ENCODE results near the gene FASTKD3. TPM values are rescaled to one million over a fixed set of nuclear protein-coding genes. Genes with fewer than 3 reads are reported as not detected.
A peak's percentile ranks its signal among the peaks of the same experiment; 100 is the strongest.

FASTKD3 gene
- total RNA-seq, 1 donor from 2014 or later, result 9.4 TPM

DNA sequence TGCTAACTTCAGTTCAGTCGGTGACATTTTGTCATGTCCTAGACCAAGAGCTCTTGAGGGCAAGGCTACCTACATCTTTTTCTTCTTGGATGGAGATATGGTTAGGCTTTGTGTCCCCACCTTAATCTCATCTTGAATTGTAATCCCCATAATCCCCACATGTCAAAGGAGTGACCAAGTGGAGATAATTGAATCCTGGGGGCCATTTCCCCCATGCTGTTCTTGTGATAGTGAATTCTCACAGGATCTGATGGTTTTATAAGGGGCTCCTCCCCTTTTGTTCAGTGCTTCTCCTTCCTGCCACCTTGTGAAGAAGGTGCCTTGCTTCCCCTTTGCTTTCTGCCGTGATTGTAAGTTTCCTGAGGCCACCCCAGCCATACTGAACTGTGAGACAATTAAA lies 15.8 kb downstream of the FASTKD3 start:
- peaks cover 8% of the 10 kb centered on the region for H3K36me3 ChIP-seq
- intact Hi-C loops (cut with DNase I), result no loop called here
- no peak overlapping the region for H3K27ac ChIP-seq
- H3K9me3 ChIP-seq, result no peaks in the 10 kb centered on the region
- peaks cover 25% of the 10 kb centered on the region for H3K4me1 ChIP-seq
- TF ChIP-seq, protein P1, sequence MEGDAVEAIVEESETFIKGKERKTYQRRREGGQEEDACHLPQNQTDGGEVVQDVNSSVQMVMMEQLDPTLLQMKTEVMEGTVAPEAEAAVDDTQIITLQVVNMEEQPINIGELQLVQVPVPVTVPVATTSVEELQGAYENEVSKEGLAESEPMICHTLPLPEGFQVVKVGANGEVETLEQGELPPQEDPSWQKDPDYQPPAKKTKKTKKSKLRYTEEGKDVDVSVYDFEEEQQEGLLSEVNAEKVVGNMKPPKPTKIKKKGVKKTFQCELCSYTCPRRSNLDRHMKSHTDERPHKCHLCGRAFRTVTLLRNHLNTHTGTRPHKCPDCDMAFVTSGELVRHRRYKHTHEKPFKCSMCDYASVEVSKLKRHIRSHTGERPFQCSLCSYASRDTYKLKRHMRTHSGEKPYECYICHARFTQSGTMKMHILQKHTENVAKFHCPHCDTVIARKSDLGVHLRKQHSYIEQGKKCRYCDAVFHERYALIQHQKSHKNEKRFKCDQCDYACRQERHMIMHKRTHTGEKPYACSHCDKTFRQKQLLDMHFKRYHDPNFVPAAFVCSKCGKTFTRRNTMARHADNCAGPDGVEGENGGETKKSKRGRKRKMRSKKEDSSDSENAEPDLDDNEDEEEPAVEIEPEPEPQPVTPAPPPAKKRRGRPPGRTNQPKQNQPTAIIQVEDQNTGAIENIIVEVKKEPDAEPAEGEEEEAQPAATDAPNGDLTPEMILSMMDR (IDR thresholded peaks at IDR 0.05), result no peak
- peaks cover 16% of the 10 kb centered on the region for H3K27me3 ChIP-seq (ENCODE audit: low read depth)
- H3K4me3 ChIP-seq, result no peak overlapping the region
- ATAC-seq, result no peak
- DNase-seq, result no peak

DNA sequence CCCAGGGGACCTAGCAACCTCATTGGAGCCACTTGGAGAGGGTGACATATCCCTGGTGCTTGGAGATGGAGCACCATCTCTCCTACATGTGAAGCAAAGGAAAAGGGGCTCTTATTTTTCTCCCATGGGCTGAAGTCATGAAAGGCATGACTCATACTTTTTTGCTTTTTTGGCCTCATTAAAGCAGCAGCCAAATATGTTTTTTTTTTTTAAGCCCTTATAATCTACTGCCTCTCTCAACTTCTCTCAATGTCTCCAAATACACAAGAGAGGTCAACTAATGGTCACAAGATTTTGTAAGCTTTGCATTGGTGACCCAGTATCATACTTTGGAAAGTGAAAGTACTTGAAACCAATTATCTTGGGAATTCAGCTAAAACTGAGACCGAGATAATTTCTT lies 16.3 kb downstream of the FASTKD3 start:
- Histone ChIP-seq H3K27ac (no peak overlapping the region), H3K27me3 (ENCODE audit: low read depth) (peaks cover 17% of the 10 kb centered on the region), H3K4me3 (no peak overlapping the region), H3K36me3 (peaks cover 4% of the 10 kb centered on the region), H3K9me3 (no peaks in the 10 kb centered on the region), H3K4me1 (peaks cover 25% of the 10 kb centered on the region)
- ATAC-seq, result no peak
- no peak for DNase-seq
- TF ChIP-seq, protein P1 (IDR thresholded peaks at IDR 0.05), result no peak
- intact Hi-C loops (cut with DNase I), result no loop called here

DNA sequence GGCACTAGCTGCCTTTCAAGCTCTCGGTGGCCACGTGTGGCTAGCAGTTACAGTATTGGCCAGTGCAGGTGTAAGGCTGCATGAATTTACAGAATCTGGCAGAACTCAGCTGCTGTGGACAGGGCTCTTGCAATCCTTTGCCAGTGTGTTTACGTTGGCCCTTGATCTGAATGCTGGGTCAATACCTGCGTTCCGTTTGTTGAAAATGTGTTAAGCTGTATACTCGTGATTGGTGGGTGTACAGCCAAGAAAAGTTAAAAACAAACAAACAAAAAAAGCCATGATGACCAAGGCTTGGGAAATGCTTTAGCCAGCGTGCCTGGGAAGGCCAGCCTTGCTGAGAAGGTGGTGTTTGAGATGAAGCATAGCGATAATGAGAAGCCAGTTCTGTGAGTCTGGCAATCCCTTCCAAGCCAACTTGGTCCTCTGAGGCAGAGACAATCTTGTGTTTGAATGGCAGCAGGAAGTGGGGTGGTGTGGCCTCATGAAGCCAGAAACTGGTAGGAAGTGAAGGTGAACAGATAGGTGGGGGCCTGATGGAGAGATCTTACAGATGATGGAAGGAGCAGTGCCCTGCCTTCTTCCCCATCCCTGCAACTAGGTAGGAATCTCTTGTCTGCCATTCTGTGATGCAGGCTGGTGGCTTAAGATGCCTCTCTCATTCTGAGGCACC lies 17.1 kb downstream of the FASTKD3 start:
- no peak overlapping the region for H3K27ac ChIP-seq

DNA sequence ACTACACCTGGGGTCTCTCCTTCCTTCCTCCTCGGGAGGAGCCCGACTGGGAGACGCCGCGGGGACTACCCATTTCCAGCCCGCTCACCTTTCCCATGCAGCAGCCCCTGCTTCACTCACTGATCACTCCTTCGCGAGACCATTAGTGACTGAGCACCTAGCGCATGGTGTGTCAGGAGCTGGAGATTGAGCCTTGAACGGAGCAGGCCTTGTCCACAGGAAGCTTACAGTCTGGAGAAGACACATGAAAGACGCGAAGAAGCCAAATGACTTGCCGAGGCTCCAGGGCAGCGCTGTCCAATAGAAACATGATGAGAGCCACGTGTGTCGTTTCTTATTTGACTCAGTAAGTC lies 17.6 kb downstream of the FASTKD3 start:
- DNase-seq (no peak), ATAC-seq (no peak)
- H3K27ac ChIP-seq, result no peak overlapping the region
- intact Hi-C loops (cut with DNase I), result no loop called here
- H3K27me3 ChIP-seq (ENCODE audit: low read depth), result peaks cover 17% of the 10 kb centered on the region
- H3K4me1 ChIP-seq, result peaks cover 25% of the 10 kb centered on the region
- H3K36me3 ChIP-seq, result no peaks in the 10 kb centered on the region
- TF ChIP-seq, protein P1 (IDR thresholded peaks at IDR 0.05), result no peak
- peak overlapping the region; percentile 60 for H3K4me3 ChIP-seq
- no peaks in the 10 kb centered on the region for H3K9me3 ChIP-seq

More for the DNA sequence above, 17.1 kb downstream of the FASTKD3 start:
- peaks cover 17% of the 10 kb centered on the region for H3K27me3 ChIP-seq (ENCODE audit: low read depth)
- TF ChIP-seq, protein P1 (IDR thresholded peaks at IDR 0.05), result no peak
- intact Hi-C loops (cut with DNase I), result no loop called here
- no peaks in the 10 kb centered on the region for H3K9me3 ChIP-seq
- H3K36me3 ChIP-seq, result no peaks in the 10 kb centered on the region
- H3K4me3 ChIP-seq, result peak overlapping the region; percentile 60
- peak; percentile 47 to 67 for ATAC-seq
- no peak for DNase-seq
- peaks cover 25% of the 10 kb centered on the region for H3K4me1 ChIP-seq

DNA sequence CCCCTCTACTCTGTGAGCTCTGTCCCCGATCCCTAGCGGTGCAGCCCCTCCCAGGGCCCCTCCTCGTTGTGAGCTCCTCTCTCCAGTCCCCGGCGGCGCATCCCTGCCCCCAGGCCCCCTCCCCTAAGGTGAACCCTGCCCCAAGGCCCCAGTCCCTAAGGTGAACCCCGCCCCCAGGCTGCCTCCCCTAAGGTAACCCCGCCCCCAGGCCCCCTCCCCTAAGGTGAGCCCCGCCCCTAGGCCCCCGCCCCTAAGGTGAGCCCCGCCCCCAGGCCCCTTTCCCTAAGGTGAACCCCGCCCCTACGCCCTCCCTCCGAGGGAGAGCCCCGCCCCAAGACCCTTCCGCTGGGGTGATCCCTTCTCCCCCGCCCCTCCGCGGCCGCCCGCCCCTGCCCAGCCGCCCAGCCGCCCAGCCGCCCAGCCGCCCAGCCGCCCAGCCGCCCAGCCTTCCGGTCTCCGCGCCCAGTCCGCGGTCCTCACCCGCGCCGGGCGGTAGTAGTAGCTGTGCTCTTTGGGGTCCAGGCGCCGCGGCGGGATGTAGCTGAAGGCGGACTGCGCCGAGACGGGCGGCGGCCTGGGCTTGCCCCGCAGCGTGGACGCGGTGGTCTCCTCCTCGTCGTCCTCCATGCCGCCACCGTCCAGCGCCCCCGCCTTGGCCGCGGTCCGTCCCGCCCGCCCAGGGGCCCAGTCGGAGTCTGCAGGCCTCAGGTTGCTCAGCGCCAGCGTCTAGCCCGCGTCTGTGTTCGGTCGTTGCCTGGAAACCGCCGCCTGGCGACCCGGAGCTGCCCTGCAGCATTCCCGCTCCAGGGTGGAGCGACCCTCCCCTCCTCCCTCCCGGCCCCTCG lies 18.2 kb downstream of the FASTKD3 start, which contains the start of gene CFAP90:
CFAP90 (minus strand) TSS at position 739 of the 845 bp plus-strand sequence; CDS start at position 627, 112 bp downstream.
- Histone ChIP-seq H3K4me3 (peak within 1 kb of the TSS; percentile 60), H3K36me3 (no peaks in the 10 kb centered on the region), H3K27ac (peak within 1 kb of the TSS; percentile 18), H3K9me3 (no peaks in the 10 kb centered on the region), H3K4me1 (peaks cover 25% of the 10 kb centered on the region), H3K27me3 (ENCODE audit: low read depth) (peaks cover 18% of the 10 kb centered on the region)
- TF ChIP-seq, protein P1 (IDR thresholded peaks at IDR 0.05), result peak; percentile 20
- ATAC-seq (peak; percentile 88 to 90), DNase-seq (peak; percentile 82)
- intact Hi-C loops (cut with DNase I), result no loop called here

All from lower lobe of right lung (tissue), 2 donors.